Femur (tissue), 1 donor: ENCODE data around the gene CHERP.
A peak's percentile ranks its signal among the peaks of the same experiment; 100 is the strongest.
"Not testable (repeated sequence)": the region's sequence is repeated elsewhere in the genome, so short reads cannot be mapped to it uniquely, and the experiment has no call there.

Experiments
- DNase-seq: peaks from one replicate; pipeline ENCODE4 v3.0.0-alpha.2; 2017

CHERP gene

DNA sequence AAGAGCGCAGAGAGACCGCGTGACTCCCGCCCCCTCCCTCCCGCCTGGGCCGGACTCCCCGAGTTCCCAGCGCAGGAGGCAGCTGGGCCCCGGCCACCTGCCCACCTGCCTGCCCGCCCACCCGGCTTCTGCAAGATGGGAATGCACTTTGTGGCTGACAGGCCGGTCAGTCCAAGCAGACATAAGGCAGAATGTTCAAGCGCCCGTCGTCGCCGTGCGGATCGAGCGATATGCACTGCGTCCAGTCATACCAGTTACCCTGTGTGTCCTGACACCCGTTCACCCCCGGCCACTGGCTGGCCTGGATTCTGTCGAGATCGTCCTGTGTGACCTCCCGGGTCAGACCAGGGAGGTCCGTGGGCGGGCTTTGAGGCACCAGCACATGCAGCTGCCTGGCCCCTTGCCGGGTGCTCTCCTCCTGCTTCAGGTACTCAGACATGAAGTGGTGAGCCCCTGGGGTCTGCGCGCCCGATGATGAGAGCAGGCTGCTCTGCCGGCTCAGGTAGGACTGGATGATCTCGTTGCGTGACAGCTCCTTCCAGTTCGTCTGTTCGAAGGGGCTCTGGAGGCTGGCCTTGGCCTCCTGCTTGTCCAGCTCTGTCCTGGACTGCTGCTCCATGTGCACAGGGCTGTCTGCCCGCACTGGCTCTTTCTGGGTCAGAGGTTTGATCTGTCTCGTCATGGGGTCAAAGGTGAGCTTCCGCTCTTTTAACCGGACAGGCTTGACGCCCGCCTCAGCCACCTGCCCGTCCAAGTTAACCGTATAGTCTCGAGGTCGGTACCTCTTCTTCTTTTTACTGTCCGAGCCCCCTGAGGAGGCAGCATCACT is 33.8 kb upstream of the CHERP start:
- no peak for DNase-seq

DNA sequence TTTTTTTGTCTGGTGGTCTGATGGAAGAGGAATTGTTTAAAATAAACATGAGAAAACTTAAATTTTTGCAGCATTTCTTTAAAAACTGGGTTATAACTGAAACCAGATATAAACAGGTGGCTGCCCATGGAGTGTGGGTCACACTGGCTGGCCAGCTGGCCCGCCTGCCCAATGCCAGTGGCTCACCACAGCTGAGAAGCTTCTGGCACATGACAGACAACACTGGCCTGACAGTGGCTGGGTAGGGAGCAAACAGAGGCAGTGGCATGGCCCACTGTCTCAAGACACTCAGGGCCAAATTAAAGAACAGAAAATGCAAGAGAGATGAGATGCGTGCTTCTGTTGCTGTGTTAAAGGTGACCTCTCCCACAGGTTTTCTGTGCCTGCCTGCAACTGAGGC is 33.0 kb upstream of the CHERP start:
- no peak for DNase-seq

GRCh38 chr19:16573925-16574324 is 31.7 kb upstream of the CHERP start:
- DNase-seq = no peak

GRCh38 chr19:16573296-16573695 is 31.1 kb upstream of the CHERP start:
- no peak for DNase-seq

DNA sequence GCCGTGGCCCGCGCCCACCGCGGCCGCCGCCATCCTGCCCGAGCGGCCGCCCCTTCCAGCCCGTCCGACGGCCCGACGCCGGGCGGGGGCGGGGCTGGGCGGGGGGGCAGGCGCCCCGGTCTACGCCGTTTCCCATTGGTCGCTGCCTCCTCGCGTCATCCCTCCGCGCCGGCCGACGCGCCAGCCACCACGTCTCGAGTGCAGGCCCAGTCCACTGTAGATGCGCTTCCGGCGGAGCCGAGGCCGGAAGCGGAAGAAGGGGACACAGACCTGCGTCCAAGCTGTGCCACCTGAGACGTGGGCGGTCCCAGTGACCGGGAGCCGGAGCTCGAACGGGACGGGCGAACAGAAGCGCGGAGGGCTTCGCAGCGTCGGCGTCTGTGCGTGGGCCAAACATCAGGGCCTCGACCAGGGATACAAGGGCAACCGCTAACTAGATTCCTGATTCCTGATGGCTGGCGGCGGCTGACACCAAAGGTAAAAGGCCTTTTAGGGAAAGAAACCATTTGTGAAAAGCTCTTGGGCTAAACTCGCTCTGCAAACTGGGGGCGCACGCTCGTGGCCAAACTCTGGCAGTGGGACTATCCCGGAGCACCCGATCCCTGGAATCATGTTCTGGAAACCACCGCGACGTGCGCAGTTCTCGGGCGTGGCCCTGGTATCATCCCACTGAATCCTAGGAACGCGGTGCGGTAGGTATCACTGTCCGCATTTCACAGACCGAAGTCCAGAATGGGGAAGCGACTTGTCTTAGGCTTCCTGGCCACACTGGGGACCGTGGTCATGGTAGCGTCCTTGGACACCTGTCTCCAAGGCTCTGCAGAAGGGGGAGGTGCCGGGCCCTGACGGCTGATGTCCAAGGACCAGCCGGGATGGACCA is 30.3 kb upstream of the CHERP start, which contains the start of gene SLC35E1:
SLC35E1 (minus strand) TSS at position 84 of the 880 bp plus-strand sequence; CDS start at position 33, 51 bp downstream.
- peak; percentile 98 for DNase-seq

GRCh38 chr19:16571822-16572331 is 29.6 kb upstream of the CHERP start:
- no peak for DNase-seq

GRCh38 chr19:16571283-16571682 is 29.0 kb upstream of the CHERP start:
- no peak for DNase-seq

DNA sequence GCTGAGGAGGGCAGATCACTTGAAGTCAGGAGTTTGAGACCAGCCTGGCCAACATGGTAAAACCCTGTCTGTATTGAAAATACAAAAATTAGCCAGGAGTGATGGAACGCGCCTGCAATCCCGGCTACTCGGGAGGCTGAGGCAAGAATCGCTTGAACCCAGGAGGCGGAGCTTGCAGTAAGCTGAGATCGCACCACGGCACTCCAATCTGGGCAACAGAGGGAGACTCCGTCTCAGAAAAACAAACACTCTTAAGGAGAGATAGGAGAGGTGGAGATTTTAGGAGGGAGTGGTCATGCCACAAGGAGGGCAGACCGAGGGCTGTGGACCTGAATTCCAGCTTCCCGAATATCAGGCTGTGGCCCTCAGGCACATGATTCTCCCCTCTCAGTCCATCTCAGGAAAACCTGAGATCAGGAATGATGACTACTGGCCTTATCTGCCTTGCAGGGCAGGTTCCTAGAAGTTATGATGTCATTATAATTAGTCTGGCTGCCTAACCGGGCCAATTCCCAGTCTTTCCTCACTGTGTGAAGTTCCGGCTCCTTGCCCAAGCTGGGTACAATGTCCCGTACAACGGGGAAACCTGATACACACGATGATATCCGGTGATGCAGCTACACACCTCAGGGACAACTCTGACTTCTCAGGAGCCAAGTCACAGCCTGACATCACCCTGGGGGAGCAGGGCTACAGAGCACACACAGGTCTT is 27.5 kb upstream of the CHERP start:
- DNase-seq = no peak

DNA sequence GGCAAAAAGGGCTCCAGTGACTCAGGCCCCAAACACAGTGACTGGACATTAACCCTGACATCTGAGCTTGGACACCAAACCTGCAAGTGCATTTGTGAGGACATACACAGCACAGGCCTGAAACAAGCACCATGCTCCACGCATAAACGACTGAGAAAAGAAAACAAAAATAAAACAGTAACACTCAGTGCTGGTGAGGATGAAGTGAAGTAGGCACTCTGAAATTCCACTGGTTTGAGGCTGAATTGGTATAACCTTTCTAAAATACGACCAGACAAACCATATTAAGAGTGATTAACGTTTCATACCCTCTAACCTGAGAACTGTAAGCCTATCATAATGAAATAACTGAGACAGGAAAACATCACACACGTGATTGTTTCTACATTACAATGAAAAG is 24.5 kb upstream of the CHERP start:
- DNase-seq = no peak

GRCh38 chr19:16566161-16566560 is 23.9 kb upstream of the CHERP start:
- no peak for DNase-seq

DNA sequence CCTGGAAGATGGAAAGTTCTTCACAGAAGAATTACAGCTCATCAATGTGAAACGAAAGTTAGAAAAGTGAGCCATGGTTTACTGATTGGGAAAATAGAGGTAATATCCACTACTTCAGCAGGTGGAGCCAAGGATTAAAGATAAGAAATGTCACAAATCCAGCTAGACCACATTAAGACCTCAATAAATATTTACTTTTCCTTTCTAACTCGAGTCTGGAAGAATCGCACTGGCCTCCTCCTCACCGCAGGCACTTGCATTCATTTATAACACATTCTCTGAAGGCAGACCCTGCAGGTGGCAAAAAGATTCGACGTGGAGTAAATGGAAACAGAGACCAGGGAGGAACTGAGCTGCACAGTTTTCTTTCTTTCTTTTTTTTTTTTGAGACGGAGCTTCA is 22.6 kb upstream of the CHERP start:
- no peak for DNase-seq

- DNase-seq = no peak
These were observed 20.4 kb upstream of the CHERP start for GRCh38 chr19:16562608-16563025.

DNA sequence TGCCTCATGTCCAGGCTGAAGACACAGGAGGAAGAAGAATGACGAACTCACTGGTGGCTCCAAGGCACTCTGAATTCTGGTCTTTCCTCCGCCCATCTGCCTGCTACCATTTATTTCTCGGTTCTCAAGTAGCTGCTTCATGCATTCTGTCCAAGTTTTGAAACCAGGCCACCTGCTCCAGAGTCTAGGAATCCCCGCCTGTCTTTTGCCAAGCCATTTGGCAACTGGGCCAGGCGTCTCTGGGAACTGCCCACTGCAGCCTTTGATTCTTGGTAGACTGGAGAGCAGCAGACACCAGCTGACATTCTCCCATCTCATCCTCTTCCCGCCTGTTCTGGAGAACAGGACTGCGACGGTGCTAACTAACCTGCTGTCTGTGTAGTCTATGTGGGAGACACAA is 19.1 kb upstream of the CHERP start:
- peak; percentile 57 for DNase-seq

- DNase-seq = peak; percentile 62
These were observed 17.6 kb upstream of the CHERP start for GRCh38 chr19:16559780-16560276.

GRCh38 chr19:16554776-16555175 is 12.5 kb upstream of the CHERP start:
- DNase-seq = no peak

DNA sequence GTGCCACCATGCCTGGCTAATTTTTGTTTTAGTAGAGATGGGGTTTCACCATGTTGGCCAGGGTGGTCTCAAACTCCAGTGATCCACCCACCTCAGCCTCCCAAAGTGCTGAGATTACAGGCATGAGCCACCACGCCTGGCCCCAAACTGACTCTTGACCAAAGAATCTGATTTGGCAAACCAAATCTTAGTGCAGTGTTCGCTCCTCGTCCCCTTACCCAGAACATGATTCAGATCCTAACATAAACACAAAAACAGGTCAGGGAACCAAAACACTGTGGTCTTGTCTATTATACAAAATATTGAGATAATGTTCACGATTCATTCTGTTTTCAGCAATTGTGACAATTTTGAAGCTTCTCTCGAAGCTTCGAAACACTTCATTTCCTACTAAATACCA is 9.7 kb upstream of the CHERP start:
- not testable (repeated sequence) for DNase-seq

DNA sequence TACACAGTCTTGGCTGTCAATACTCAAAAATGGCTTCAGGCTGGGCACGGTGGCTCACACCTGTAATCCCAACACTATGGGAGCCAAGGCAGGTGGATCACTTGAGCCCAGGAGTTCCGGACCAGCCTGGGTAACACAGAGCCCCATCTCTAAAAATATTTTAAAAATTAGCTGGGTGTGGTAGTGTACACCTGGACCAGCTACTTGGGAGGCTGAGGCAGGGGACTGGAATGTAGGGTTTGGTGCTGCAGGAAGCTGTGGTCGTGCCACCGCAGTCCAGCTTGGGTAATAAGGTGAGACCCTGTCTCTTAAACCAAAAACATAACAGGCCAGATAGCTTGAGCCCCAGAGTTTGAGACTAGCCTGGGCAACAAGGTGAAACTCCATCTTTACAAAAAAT is 6.7 kb upstream of the CHERP start:
- no peak for DNase-seq

GRCh38 chr19:16544473-16545231 is 2.4 kb upstream of the CHERP start:
- no peak for DNase-seq

- not testable (repeated sequence) for DNase-seq
These were observed 1.5 kb upstream of the CHERP start for GRCh38 chr19:16543734-16544133.

- DNase-seq = no peak
These were observed 754 bp upstream of the CHERP start for GRCh38 chr19:16542910-16543472.

- DNase-seq = no peak
These were observed 652 bp downstream of the CHERP start for GRCh38 chr19:16541526-16542044.
